GM12878 (cell line): Measurements from ENCODE around the gene CDR2L. TPM values are rescaled to one million over a fixed set of nuclear protein-coding genes. Genes with fewer than 3 reads are reported as not detected.

Experiments
- ASH2L ChIP-seq: fragments of 300-600, 200-600 bp; sonication (generic); IDR thresholded peaks from 2 replicates; pipeline ENCODE4 v1.6.1; 2017; ENCODE audit warnings: low read depth, mild to moderate bottlenecking, borderline replicate concordance
- CHD2 ChIP-seq: IDR thresholded peaks from 2 replicates; pipeline ENCODE4 v1.6.1; 2011; ENCODE audit warnings: low read depth, low read length, improper control_type of control experiment, borderline replicate concordance
- CREM ChIP-seq: IDR thresholded peaks from 2 replicates; pipeline ENCODE4 v1.6.1; 2014; ENCODE audit warnings: antibody characterized with exemption, low read depth
- EED ChIP-seq: sonication (generic); IDR thresholded peaks from 2 replicates; pipeline ENCODE4 v1.6.1; 2016; ENCODE audit warnings: antibody characterized with exemption, low read depth
- ESRRA ChIP-seq: IDR thresholded peaks from 2 replicates; pipeline ENCODE4 v1.6.1; 2012; ENCODE audit warnings: mild to moderate bottlenecking, low read length, improper control_type of control experiment
- ETV6 ChIP-seq, 2 experiments: fragments of 450-650 bp in 1 of 2; IDR thresholded peaks in 1 of 2; conservative IDR thresholded peaks in 1 of 2; 2 replicates each; pipeline ENCODE4 v1.6.1; 2014; ENCODE audit warnings: antibody characterized with exemption in 1 of 2, borderline replicate concordance in 1 of 2, low read depth in 1 of 2, mild to moderate bottlenecking in 1 of 2, moderate library complexity in 1 of 2
- FOXM1 ChIP-seq: IDR thresholded peaks from 2 replicates; pipeline ENCODE4 v1.6.1; 2012; ENCODE audit warnings: low read depth, mild to moderate bottlenecking, inconsistent platforms, low read length, moderate library complexity
- GATAD2B ChIP-seq: fragments of 450-650 bp; conservative IDR thresholded peaks from 2 replicates; pipeline ENCODE4 v1.6.1; 2017; ENCODE audit warnings: low read depth, mild to moderate bottlenecking, moderate library complexity
- HDAC2 ChIP-seq: fragments of 200-600 bp; sonication (generic); IDR thresholded peaks from 2 replicates; pipeline ENCODE4 v1.6.1; 2017
- HDAC6 ChIP-seq: fragments of 200-600 bp; sonication (generic); IDR thresholded peaks from one replicate; pipeline ENCODE4 v1.8.0; 2017; ENCODE audit warnings: antibody characterized with exemption; ENCODE audit not compliant: unreplicated experiment
- IKZF1 ChIP-seq: fragments of 450-650 bp; conservative IDR thresholded peaks from 2 replicates; pipeline ENCODE4 v1.6.1; 2017; ENCODE audit warnings: antibody characterized with exemption, mild to moderate bottlenecking
- IKZF2 ChIP-seq, 2 experiments: fragments of 450-650 bp; IDR thresholded peaks; 2 replicates each; pipeline ENCODE4 v1.6.1; 2017; ENCODE audit warnings: mild to moderate bottlenecking in 2 of 2, moderate library complexity in 2 of 2
- MEF2B ChIP-seq: fragments of 450-650 bp; IDR thresholded peaks from 2 replicates; pipeline ENCODE4 v1.6.1; 2018; ENCODE audit warnings: mild to moderate bottlenecking, moderate library complexity; ENCODE audit not compliant: partially characterized antibody, poor library complexity, severe bottlenecking
- NFYA ChIP-seq: IDR thresholded peaks from 2 replicates; pipeline ENCODE4 v1.6.1; 2011; ENCODE audit warnings: low read depth, mild to moderate bottlenecking, low read length, improper control_type of control experiment, borderline replicate concordance
- NRF1 ChIP-seq: conservative IDR thresholded peaks from 2 replicates; pipeline ENCODE4 v1.6.1; 2011; ENCODE audit warnings: mild to moderate bottlenecking, low read depth, low read length, improper control_type of control experiment
- PAX5 ChIP-seq: IDR thresholded peaks from 2 replicates; pipeline ENCODE4 v1.6.1; 2011; ENCODE audit warnings: low read depth, low read length, borderline replicate concordance
- POLR2A ChIP-seq: IDR thresholded peaks from 2 replicates; pipeline ENCODE4 v1.6.1; 2011; ENCODE audit warnings: low read depth, mild to moderate bottlenecking, low read length
- RAD51 ChIP-seq: fragments of 450-650 bp; IDR thresholded peaks from 2 replicates; pipeline ENCODE4 v1.6.1; 2016; ENCODE audit warnings: moderate library complexity, mild to moderate bottlenecking, inconsistent platforms
- RELA ChIP-seq: fragments of 450-650 bp; IDR thresholded peaks from 2 replicates; pipeline ENCODE4 v1.8.0; 2014; ENCODE audit warnings: borderline replicate concordance; ENCODE audit not compliant: partially characterized antibody
- RFX5 ChIP-seq: IDR thresholded peaks from 2 replicates; pipeline ENCODE4 v1.6.1; 2011; ENCODE audit warnings: low read depth, low read length, improper control_type of control experiment
- SMARCA5 ChIP-seq: fragments of 450-650 bp; IDR thresholded peaks from 2 replicates; pipeline ENCODE4 v1.6.1; 2017; ENCODE audit warnings: mild to moderate bottlenecking
- SP1 ChIP-seq: IDR thresholded peaks from one replicate; pipeline ENCODE4 v1.6.1; 2011; ENCODE audit warnings: low read depth, low read length
- SPI1 ChIP-seq: IDR thresholded peaks from 2 replicates; pipeline ENCODE4 v1.6.1; 2011; ENCODE audit warnings: low read depth, mild to moderate bottlenecking, low read length, moderate library complexity, borderline replicate concordance; ENCODE audit not compliant: insufficient read depth
- TCF12 ChIP-seq: IDR thresholded peaks from 2 replicates; pipeline ENCODE4 v1.6.1; 2011; ENCODE audit warnings: low read depth, mild to moderate bottlenecking, low read length
- ZNF274 ChIP-seq: IDR thresholded peaks from one replicate; pipeline ENCODE4 v1.8.0; 2011; ENCODE audit not compliant: insufficient read length, insufficient read depth
- ZSCAN29 ChIP-seq: fragments of 450-650 bp; IDR thresholded peaks from 2 replicates; pipeline ENCODE4 v1.6.1; 2017; ENCODE audit warnings: mild to moderate bottlenecking, moderate library complexity
- ZZZ3 ChIP-seq: IDR thresholded peaks from 2 replicates; pipeline ENCODE4 v1.6.1; 2011; ENCODE audit warnings: low read depth; ENCODE audit not compliant: control insufficient read depth, insufficient read length
- polyA plus RNA-seq, 11 experiments: library from polyadenylated mRNA; depleted of rRNA in 4 of 11; unstranded in 6 of 11; stranded (reverse) in 5 of 11; fragments of >200 nt; fragmentation: Nextera tagmentation in 4 of 11; fragmentation: Illumina TruSeq in 1 of 11; extraction: Ambion mirVana in 4 of 11; extraction: Trizol in 1 of 11; gene quantifications; 1 replicate in 1 of 11; 2 replicates in 10 of 11; pipeline versions ENCODE4 v1.2.1 to v1.2.3, GENCODE V29; 2011 to 2016; ENCODE audit warnings: inconsistent platforms in 2 of 11, missing spikeins in 2 of 11, low read depth in 1 of 11
- total RNA-seq, 4 experiments: library from RNA; depleted of rRNA in 3 of 4; stranded (reverse); fragments of >200 nt in 3 of 4; fragmentation: Illumina TruSeq in 1 of 4; extraction: Trizol in 1 of 4; gene quantifications; 2 replicates each; pipeline versions ENCODE4 v1.2.1 to v1.2.3, GENCODE V29; 2013 to 2021
- TF ChIP-seq, protein P1 (sequence below): fragments of 450-650 bp; IDR thresholded peaks from 2 replicates; pipeline ENCODE4 v1.6.1; 2017; ENCODE audit warnings: antibody characterized with exemption, mild to moderate bottlenecking, moderate library complexity
- TF ChIP-seq, protein P2 (sequence below): fragments of 450-650 bp; IDR thresholded peaks from 2 replicates; pipeline ENCODE4 v1.6.1; 2014; ENCODE audit warnings: mild to moderate bottlenecking

CDR2L gene
- total and polyA plus RNA-seq, 10 of the 15 experiments (the other 5 are each of a cell fraction or from before 2014, with no cell fraction given) = 0.03 to 0.18 (median 0.04) TPM; not detected in 6

DNA sequence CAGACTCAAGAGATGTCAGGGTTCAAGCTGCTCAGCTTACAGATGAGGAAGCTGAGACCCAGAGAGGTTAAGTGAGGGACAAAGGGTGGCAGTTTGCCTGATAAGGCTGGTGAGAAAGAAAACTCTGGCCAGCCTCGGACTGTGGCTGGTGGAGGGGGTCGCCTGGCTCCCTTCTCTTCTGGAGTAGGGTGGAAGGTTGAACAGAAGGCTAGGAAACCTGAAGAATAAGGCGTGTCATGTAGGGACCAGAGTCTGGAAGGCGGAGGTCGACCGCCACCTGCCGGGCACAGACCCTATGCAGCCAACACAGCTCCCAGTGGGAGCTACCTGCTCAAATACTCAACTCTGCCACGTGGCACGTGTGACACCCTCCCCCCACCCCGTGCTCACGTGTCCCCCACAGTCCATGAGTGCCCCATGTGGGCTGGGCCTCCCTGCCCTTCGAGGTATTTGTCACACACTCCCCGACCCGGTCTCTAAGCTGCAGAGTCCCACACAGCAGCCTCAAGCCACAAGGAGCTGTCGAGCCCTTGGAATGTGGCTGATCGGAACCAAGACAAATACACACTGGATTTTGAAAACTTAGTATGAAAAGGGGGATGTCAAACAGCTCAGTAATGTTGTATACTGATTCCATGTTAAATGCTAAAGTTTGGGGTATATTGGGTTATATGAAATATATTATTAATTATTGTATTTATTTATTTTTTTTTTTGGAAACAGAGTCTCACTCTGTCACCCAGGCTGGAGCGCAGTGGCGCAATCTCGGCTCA lies 26.7 kb upstream of the CDR2L start (continued):
- TF ChIP-seq, protein P1, sequence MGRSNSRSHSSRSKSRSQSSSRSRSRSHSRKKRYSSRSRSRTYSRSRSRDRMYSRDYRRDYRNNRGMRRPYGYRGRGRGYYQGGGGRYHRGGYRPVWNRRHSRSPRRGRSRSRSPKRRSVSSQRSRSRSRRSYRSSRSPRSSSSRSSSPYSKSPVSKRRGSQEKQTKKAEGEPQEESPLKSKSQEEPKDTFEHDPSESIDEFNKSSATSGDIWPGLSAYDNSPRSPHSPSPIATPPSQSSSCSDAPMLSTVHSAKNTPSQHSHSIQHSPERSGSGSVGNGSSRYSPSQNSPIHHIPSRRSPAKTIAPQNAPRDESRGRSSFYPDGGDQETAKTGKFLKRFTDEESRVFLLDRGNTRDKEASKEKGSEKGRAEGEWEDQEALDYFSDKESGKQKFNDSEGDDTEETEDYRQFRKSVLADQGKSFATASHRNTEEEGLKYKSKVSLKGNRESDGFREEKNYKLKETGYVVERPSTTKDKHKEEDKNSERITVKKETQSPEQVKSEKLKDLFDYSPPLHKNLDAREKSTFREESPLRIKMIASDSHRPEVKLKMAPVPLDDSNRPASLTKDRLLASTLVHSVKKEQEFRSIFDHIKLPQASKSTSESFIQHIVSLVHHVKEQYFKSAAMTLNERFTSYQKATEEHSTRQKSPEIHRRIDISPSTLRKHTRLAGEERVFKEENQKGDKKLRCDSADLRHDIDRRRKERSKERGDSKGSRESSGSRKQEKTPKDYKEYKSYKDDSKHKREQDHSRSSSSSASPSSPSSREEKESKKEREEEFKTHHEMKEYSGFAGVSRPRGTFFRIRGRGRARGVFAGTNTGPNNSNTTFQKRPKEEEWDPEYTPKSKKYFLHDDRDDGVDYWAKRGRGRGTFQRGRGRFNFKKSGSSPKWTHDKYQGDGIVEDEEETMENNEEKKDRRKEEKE = no peak
- TF ChIP-seq SPI1 (no peak), RFX5 (no peak), HDAC6 (no peak), CHD2 (0 out of 2 replicates have a peak, but pooled peaks have one; percentile 37), ETV6 (conservative IDR thresholded peaks at IDR 0.05 in 1 of 2, IDR thresholded peaks at IDR 0.05 in 1 of 2; ENCODE audit: borderline replicate concordance in 1 of 2, low read depth in 1 of 2) (no peak), SMARCA5 (no peak), CREM (no peak), SP1 (no peak), ASH2L (no peak), TCF12 (no peak), IKZF2 (IDR thresholded peaks at IDR 0.05) (peak; percentile 31 to 45; a peak in 1 of 4 replicates), HDAC2 (no peak), IKZF1 (0 out of 2 replicates have a peak, but pooled peaks have one; percentile 18), NRF1 (no peak), RELA (no peak), PAX5 (no peak), NFYA (no peak), RAD51 (peak; percentile 78), FOXM1 (no peak), ESRRA (no peak), ZZZ3 (no peak), POLR2A (no peak), ZSCAN29 (no peak), MEF2B (peak; percentile 55), ZNF274 (no peak), GATAD2B (no peak), EED (no peak)
- TF ChIP-seq, protein P2, sequence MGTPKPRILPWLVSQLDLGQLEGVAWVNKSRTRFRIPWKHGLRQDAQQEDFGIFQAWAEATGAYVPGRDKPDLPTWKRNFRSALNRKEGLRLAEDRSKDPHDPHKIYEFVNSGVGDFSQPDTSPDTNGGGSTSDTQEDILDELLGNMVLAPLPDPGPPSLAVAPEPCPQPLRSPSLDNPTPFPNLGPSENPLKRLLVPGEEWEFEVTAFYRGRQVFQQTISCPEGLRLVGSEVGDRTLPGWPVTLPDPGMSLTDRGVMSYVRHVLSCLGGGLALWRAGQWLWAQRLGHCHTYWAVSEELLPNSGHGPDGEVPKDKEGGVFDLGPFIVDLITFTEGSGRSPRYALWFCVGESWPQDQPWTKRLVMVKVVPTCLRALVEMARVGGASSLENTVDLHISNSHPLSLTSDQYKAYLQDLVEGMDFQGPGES = no peak
